Measurements from ENCODE around the gene GPX6. TPM values are rescaled to one million over a fixed set of nuclear protein-coding genes. Genes with fewer than 3 reads are reported as not detected.

GPX6 gene, protein sequence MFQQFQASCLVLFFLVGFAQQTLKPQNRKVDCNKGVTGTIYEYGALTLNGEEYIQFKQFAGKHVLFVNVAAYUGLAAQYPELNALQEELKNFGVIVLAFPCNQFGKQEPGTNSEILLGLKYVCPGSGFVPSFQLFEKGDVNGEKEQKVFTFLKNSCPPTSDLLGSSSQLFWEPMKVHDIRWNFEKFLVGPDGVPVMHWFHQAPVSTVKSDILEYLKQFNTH
- total RNA-seq = not detected
- total RNA-seq (2013) = not detected

DNA sequence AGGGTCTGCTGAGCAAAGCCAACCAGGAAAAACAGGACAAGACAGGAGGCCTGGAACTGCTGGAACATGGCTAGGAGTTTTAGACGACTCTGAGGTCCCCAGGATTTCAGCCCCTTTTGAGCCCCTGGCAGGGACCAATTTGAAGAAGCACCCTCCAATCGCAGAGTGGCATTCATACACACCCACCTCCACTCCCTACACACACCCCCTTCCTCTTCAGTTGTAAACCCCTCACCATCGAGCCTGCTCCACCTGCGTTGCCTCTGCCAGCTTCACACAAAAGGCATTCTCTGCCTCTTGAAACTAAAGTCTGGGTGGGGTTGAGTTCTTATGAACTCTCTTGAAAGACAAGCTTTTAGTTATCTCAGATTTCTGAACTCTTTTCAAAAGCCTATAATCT lies at the start of gene GPX6:
Gene GPX6, minus strand, starts transcription at position 118 of the 400 bp plus-strand sequence. Its CDS starts 50 bp downstream, at position 68.
- intact Hi-C loops (cut with micrococcal nuclease) = no loop called here
- TF ChIP-seq, protein P1, sequence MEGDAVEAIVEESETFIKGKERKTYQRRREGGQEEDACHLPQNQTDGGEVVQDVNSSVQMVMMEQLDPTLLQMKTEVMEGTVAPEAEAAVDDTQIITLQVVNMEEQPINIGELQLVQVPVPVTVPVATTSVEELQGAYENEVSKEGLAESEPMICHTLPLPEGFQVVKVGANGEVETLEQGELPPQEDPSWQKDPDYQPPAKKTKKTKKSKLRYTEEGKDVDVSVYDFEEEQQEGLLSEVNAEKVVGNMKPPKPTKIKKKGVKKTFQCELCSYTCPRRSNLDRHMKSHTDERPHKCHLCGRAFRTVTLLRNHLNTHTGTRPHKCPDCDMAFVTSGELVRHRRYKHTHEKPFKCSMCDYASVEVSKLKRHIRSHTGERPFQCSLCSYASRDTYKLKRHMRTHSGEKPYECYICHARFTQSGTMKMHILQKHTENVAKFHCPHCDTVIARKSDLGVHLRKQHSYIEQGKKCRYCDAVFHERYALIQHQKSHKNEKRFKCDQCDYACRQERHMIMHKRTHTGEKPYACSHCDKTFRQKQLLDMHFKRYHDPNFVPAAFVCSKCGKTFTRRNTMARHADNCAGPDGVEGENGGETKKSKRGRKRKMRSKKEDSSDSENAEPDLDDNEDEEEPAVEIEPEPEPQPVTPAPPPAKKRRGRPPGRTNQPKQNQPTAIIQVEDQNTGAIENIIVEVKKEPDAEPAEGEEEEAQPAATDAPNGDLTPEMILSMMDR (IDR thresholded peaks at IDR 0.05) = no peak

DNA sequence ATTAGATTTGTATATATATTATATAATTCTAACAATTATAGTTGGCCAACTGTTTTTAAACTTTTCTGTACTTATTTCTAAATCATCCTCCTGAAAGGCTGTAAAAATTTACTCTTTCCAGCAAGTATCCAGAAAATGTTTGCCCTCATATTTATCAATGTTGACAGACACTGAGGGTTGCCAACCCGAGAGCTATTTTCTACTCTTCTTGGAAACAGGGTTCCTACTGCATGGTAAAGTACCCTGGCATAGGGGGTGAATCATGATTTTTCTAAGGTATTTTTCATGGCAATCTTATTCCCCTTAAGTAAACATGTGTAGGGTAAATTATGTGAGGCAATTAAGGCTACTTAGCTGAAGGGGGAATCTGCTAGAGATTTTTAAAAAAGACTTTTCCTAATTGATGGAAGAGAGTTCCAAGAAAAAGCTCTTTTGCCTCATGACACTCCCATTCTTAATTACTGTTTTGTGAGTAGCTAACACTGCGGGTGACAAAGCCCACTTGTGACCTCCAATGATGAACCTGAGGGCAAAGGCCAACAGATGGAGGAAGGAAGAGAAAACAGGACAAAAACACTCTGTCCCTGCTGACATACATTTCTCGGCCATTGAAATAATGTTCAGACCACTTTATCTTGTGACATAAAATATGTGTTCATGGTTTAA lies 48.0 kb upstream of the GPX6 start:
- DNase-seq (no peak), ATAC-seq (no peak)
- WGBS (ENCODE audit: insufficient coverage) = 100% methylated on average over 1 of the region's 3 CpGs
- no peak overlapping the region for H3K27ac ChIP-seq (ENCODE audit: low read length)
- peaks cover 0 to 2% of the 10 kb centered on the region in 2 donors for H3K9me3 Mint-ChIP-seq
- H3K27me3 Mint-ChIP-seq (ENCODE audit: low read depth in 2 of 2) = peaks cover 10 to 19% of the 10 kb centered on the region in 2 donors
- H3K27me3 ChIP-seq (ENCODE audit: control insufficient read depth, insufficient read depth, low read length) = peaks cover 8% of the 10 kb centered on the region
- H3K36me3 ChIP-seq (ENCODE audit: control insufficient read depth, insufficient read depth, low read length) = no peaks in the 10 kb centered on the region
- intact Hi-C loops (cut with micrococcal nuclease) = no loop called here
- no peaks in the 10 kb centered on the region for H3K4me1 ChIP-seq (ENCODE audit: control insufficient read depth, insufficient read depth, low read length)
- no peaks in the 10 kb centered on the region for H3K4me1 Mint-ChIP-seq
- TF ChIP-seq, protein P1 (IDR thresholded peaks at IDR 0.05) = no peak
- H3K4me3 ChIP-seq (ENCODE audit: low read length) = no peak overlapping the region
- no peaks in the 10 kb centered on the region for H3K36me3 Mint-ChIP-seq
- H3K9me3 ChIP-seq (ENCODE audit: control insufficient read depth, insufficient read depth, low read length) = no peaks in the 10 kb centered on the region
- no peak overlapping the region for H3K4me3 Mint-ChIP-seq
- no peak overlapping the region for H3K27ac Mint-ChIP-seq

More for the DNA sequence above, at the start of gene GPX6:
- Histone ChIP-seq H3K27ac (ENCODE audit: low read length) (no peak within 1 kb of the TSS), H3K9me3 (ENCODE audit: control insufficient read depth, insufficient read depth, low read length) (no peaks in the 10 kb centered on the region), H3K4me1 (ENCODE audit: control insufficient read depth, insufficient read depth, low read length) (no peaks in the 10 kb centered on the region), H3K36me3 (ENCODE audit: control insufficient read depth, insufficient read depth, low read length) (no peaks in the 10 kb centered on the region), H3K4me3 (ENCODE audit: low read length) (no peak within 1 kb of the TSS), H3K27me3 (ENCODE audit: control insufficient read depth, insufficient read depth, low read length) (peaks cover 3% of the 10 kb centered on the region)
- DNase-seq (no peak), ATAC-seq (no peak)
- Mint-ChIP-seq H3K27ac (no peak within 1 kb of the TSS), H3K9me3 (no peaks in the 10 kb centered on the region), H3K4me3 (no peak within 1 kb of the TSS), H3K4me1 (no peaks in the 10 kb centered on the region), H3K36me3 (no peaks in the 10 kb centered on the region), H3K27me3 (ENCODE audit: low read depth in 2 of 2) (peaks cover 9 to 26% of the 10 kb centered on the region in 2 donors)
- WGBS (ENCODE audit: insufficient coverage) = 55% methylated on average over 4 of the region's 4 CpGs

DNA sequence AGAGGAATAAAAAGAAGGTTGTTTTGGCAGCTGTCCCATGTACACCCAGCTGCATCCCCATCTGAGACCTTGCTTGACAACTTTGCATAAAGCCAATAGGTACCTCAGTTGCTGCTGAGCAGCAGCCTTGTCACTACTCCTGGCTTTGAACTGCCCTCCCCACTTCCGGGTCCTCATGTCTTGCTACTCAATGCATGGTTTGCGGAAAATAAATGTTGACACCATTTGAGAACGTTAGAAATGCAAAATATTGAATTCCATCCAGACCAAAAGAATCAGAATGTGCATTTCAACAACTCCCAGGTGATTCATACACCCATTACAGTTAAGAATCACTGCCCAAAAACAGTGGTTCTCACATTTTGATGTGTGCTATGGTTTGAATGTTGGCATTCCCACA lies 43.0 kb upstream of the GPX6 start:
- Mint-ChIP-seq H3K4me1 (no peaks in the 10 kb centered on the region), H3K4me3 (no peak overlapping the region), H3K27ac (no peak overlapping the region), H3K27me3 (ENCODE audit: low read depth in 2 of 2) (peaks cover 13 to 14% of the 10 kb centered on the region in 2 donors), H3K9me3 (no peaks in the 10 kb centered on the region), H3K36me3 (no peaks in the 10 kb centered on the region)
- 74% methylated on average over 3 of the region's 3 CpGs for WGBS (ENCODE audit: insufficient coverage)
- no peak overlapping the region for H3K27ac ChIP-seq (ENCODE audit: low read length)
- H3K36me3 ChIP-seq (ENCODE audit: control insufficient read depth, insufficient read depth, low read length) = no peaks in the 10 kb centered on the region
- H3K4me1 ChIP-seq (ENCODE audit: control insufficient read depth, insufficient read depth, low read length) = no peaks in the 10 kb centered on the region
- peaks cover 5% of the 10 kb centered on the region for H3K27me3 ChIP-seq (ENCODE audit: control insufficient read depth, insufficient read depth, low read length)
- no peak for DNase-seq
- H3K4me3 ChIP-seq (ENCODE audit: low read length) = no peak overlapping the region
- no peak for ATAC-seq
- H3K9me3 ChIP-seq (ENCODE audit: control insufficient read depth, insufficient read depth, low read length) = no peaks in the 10 kb centered on the region
- TF ChIP-seq, protein P1 (IDR thresholded peaks at IDR 0.05) = no peak
- intact Hi-C loops (cut with micrococcal nuclease) = no loop called here

All from natural killer cell (primary cell).